Osteoblast (primary cell): ENCODE data around the gene ANKRD13C. TPM values are rescaled to one million over a fixed set of nuclear protein-coding genes. Genes with fewer than 3 reads are reported as not detected.

Experiments
- DNase-seq: peaks from one replicate; pipeline ENCODE4 v3.0.0; 2011; ENCODE audit warnings: low spot score, mixed read lengths; ENCODE audit not compliant: insufficient read length; ENCODE audit errors: missing footprints
- H2AFZ ChIP-seq: 2 replicates; pipeline ENCODE4 v1.6.0; 2011; ENCODE audit warnings: mild to moderate bottlenecking, low read length
- H3K27ac ChIP-seq: 2 replicates; pipeline ENCODE4 v1.5.1; 2011; ENCODE audit warnings: mild to moderate bottlenecking, low read depth, low read length, moderate library complexity
- H3K27me3 ChIP-seq: 2 replicates; pipeline ENCODE4 v1.6.0; 2012; ENCODE audit warnings: mild to moderate bottlenecking, control low read depth, inconsistent platforms, low read length, moderate library complexity; ENCODE audit not compliant: insufficient read depth
- H3K36me3 ChIP-seq: 2 replicates; pipeline ENCODE4 v1.5.1; 2011; ENCODE audit warnings: mild to moderate bottlenecking, low read length, control low read depth, moderate library complexity; ENCODE audit not compliant: insufficient read depth
- H3K4me1 ChIP-seq: 2 replicates; pipeline ENCODE4 v1.5.1; 2011; ENCODE audit warnings: mild to moderate bottlenecking, low read length, control low read depth, moderate library complexity; ENCODE audit not compliant: insufficient read depth
- H3K4me2 ChIP-seq: 2 replicates; pipeline ENCODE4 v1.6.0; 2011; ENCODE audit warnings: mild to moderate bottlenecking, low read length; ENCODE audit not compliant: insufficient read depth
- H3K4me3 ChIP-seq: fragments of 200-600 bp; sonication (generic); 3 replicates; pipeline ENCODE4 v1.5.1; 2012; ENCODE audit warnings: mild to moderate bottlenecking, low read length, inconsistent platforms; ENCODE audit not compliant: insufficient read depth
- H3K79me2 ChIP-seq: 2 replicates; pipeline ENCODE4 v1.6.0; 2012; ENCODE audit warnings: mild to moderate bottlenecking, low read length, control low read depth, inconsistent platforms; ENCODE audit not compliant: insufficient read depth
- H3K9me3 ChIP-seq: 2 replicates; pipeline ENCODE4 v1.5.1; 2011; ENCODE audit warnings: low read depth, low read length, control low read depth
- H4K20me1 ChIP-seq: 2 replicates; pipeline ENCODE4 v1.6.0; 2012; ENCODE audit warnings: mild to moderate bottlenecking, low read length, control low read depth; ENCODE audit not compliant: insufficient read depth
- total RNA-seq: library from RNA; depleted of rRNA; stranded (reverse); fragments of >200 nt; gene quantifications from 2 replicates; pipeline ENCODE4 v1.2.3, GENCODE V29; 2012
- TF ChIP-seq, protein P1 (sequence below): IDR thresholded peaks from 2 replicates; pipeline ENCODE4 v1.5.1; 2011; ENCODE audit warnings: mild to moderate bottlenecking, low read depth, low read length, moderate library complexity; ENCODE audit errors: extremely low read depth

ANKRD13C gene
- total RNA-seq, 1 donor, result 39.1 TPM

- H3K27ac ChIP-seq, result no peak overlapping the region
- H3K36me3 ChIP-seq, result peaks cover 82% of the 10 kb centered on the region
- no peaks in the 10 kb centered on the region for H3K27me3 ChIP-seq
- H3K4me3 ChIP-seq, result no peak overlapping the region
- peaks cover 8% of the 10 kb centered on the region for H3K4me1 ChIP-seq
- no peak for DNase-seq
- no peak overlapping the region for H3K4me2 ChIP-seq
- H2AFZ ChIP-seq, result no peak overlapping the region
- H3K79me2 ChIP-seq, result peaks cover 75% of the 10 kb centered on the region
- no peaks in the 10 kb centered on the region for H3K9me3 ChIP-seq
- H4K20me1 ChIP-seq, result peaks cover 21% of the 10 kb centered on the region
- TF ChIP-seq, protein P1, sequence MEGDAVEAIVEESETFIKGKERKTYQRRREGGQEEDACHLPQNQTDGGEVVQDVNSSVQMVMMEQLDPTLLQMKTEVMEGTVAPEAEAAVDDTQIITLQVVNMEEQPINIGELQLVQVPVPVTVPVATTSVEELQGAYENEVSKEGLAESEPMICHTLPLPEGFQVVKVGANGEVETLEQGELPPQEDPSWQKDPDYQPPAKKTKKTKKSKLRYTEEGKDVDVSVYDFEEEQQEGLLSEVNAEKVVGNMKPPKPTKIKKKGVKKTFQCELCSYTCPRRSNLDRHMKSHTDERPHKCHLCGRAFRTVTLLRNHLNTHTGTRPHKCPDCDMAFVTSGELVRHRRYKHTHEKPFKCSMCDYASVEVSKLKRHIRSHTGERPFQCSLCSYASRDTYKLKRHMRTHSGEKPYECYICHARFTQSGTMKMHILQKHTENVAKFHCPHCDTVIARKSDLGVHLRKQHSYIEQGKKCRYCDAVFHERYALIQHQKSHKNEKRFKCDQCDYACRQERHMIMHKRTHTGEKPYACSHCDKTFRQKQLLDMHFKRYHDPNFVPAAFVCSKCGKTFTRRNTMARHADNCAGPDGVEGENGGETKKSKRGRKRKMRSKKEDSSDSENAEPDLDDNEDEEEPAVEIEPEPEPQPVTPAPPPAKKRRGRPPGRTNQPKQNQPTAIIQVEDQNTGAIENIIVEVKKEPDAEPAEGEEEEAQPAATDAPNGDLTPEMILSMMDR, result no peak
These were observed 123.0 kb downstream of the ANKRD13C start for GRCh38 chr1:70231475-70231874.

DNA sequence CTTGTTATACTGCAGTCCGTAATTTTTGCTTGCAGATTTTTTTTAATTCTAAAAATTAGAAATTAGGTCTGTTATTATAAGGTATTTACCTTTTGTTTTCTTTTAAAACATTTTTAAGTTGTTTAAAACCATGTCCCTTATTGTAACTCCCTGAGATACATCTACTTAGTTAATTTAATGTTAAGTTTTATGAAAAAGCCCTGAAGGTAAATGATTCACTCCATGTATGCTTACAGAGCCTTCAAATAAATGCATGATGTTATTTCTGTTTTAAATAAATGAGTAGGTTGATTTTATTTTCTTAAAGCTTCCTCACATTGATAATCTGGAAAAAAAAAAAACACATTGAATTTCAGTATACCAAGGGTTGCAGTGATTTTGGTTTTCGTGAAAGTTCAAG lies 125.9 kb downstream of the ANKRD13C start:
- peaks cover 39% of the 10 kb centered on the region for H4K20me1 ChIP-seq
- peaks cover 95% of the 10 kb centered on the region for H3K79me2 ChIP-seq
- H2AFZ ChIP-seq, result no peak overlapping the region
- peaks cover 78% of the 10 kb centered on the region for H3K36me3 ChIP-seq
- TF ChIP-seq, protein P1, result no peak
- no peak overlapping the region for H3K4me3 ChIP-seq
- DNase-seq, result no peak
- no peaks in the 10 kb centered on the region for H3K27me3 ChIP-seq
- peaks cover 26% of the 10 kb centered on the region for H3K4me1 ChIP-seq
- H3K27ac ChIP-seq, result no peak overlapping the region
- H3K4me2 ChIP-seq, result no peak overlapping the region
- H3K9me3 ChIP-seq, result no peaks in the 10 kb centered on the region

- no peaks in the 10 kb centered on the region for H3K27me3 ChIP-seq
- no peak overlapping the region for H3K27ac ChIP-seq
- TF ChIP-seq, protein P1, result no peak
- H3K4me3 ChIP-seq, result no peak overlapping the region
- no peak for DNase-seq
- no peak overlapping the region for H3K4me2 ChIP-seq
- no peak overlapping the region for H2AFZ ChIP-seq
- H3K4me1 ChIP-seq, result peaks cover 39% of the 10 kb centered on the region
- H4K20me1 ChIP-seq, result peaks cover 50% of the 10 kb centered on the region
- H3K9me3 ChIP-seq, result no peaks in the 10 kb centered on the region
- H3K79me2 ChIP-seq, result peaks cover 97% of the 10 kb centered on the region
- H3K36me3 ChIP-seq, result peaks cover 70% of the 10 kb centered on the region
These were observed 127.1 kb downstream of the ANKRD13C start for GRCh38 chr1:70227439-70227838.

GRCh38 chr1:70224954-70225353 lies 129.6 kb downstream of the ANKRD13C start:
- Histone ChIP-seq H2AFZ (no peak overlapping the region), H3K9me3 (no peaks in the 10 kb centered on the region), H3K27me3 (no peaks in the 10 kb centered on the region), H3K4me1 (peaks cover 47% of the 10 kb centered on the region), H3K4me3 (no peak overlapping the region), H4K20me1 (peaks cover 56% of the 10 kb centered on the region), H3K4me2 (no peak overlapping the region), H3K27ac (no peak overlapping the region), H3K36me3 (peaks cover 45% of the 10 kb centered on the region), H3K79me2 (peaks cover 91% of the 10 kb centered on the region)
- no peak for DNase-seq
- TF ChIP-seq, protein P1, result no peak
